ENCODE measurements around the gene OSBPL8.

OSBPL8 gene

DNA sequence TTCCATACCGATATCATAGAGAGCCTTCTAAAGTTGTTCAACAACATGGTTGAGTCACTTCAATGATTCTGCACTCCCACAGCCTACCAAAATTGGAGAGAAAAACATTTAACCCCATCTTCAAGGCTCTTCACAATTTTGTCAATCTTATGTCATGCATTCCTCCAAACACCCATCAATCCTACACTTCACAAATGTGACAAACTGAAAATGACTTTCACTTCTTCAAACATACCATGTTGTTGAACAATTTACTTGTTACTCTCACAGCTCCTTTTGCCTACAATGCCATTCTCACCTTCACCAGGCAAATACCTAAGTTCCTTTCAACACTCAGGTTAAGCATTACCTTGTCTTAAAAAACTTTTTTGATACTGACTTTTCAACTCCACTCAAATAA lies 88.0 kb downstream of the OSBPL8 start:
- DNase-seq (ENCODE audit: low read depth in 1 of 2, low spot score in 1 of 2): no peak

DNA sequence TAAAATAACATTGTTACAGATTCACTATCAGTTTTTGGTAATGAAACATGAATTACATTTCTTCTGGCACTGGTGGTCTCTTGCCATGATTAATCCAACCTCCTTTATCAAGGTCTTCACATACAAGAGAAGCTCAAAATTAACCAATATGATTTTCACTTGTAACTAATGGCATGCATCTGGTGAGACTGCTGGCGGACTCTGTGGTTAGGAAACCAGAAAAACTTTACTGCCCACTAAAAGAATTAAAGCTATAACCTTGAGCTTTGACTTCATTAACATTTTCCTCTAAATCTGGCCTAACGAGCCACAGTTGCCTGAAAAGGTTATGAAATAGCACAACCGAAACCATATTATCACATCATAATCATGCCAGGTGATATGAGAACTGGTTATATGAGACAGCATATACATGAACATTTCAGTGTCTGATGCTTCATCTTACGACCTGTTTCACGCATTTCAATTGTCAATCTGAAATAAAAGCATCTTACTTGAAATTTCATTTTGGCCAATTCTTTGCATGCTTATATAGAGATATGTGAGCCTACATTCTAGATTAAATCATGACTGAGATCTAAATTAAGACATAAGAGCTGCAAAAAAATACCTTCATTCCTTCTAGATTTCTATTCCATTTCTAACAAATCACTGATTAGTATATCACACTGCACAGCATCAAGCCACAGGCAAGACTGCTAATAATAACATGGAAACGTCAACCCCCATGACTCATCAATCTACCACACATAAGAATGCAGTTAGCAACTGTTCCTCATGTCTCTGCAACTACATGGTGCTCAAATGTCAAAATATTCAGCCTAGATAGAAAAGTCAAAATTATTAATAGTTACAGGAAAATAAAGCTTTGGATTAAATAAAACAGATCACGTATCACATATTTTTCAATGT lies 89.3 kb downstream of the OSBPL8 start:
- DNase-seq (ENCODE audit: low read depth in 1 of 2, low spot score in 1 of 2): no peak

GRCh38 chr12:76464631-76465166 lies 94.9 kb downstream of the OSBPL8 start:
- DNase-seq (ENCODE audit: low read depth in 1 of 2, low spot score in 1 of 2): no peak

- DNase-seq (ENCODE audit: low read depth in 1 of 2, low spot score in 1 of 2): no peak
These were observed 96.8 kb downstream of the OSBPL8 start for GRCh38 chr12:76462668-76463224.

DNA sequence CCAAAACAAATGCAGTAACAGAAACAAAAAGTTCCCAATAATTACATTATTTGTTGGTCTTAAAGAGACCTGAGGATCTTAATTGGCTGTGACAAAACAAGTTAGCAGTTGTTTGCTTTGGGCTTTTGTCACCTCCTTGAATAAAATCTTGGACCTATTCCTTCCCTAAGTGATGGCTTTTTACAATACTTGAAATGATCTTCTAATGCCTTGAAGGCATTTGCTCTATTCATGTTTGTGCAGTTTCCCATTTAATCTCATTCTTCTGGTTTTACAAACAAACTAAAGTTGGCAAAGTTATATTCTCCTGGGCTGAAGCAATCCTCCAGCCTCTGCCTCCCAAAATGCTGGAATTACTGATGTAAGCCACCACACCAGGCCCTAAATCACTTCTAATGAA lies 98.8 kb downstream of the OSBPL8 start:
- DNase-seq (ENCODE audit: low read depth in 1 of 2, low spot score in 1 of 2): no peak

DNA sequence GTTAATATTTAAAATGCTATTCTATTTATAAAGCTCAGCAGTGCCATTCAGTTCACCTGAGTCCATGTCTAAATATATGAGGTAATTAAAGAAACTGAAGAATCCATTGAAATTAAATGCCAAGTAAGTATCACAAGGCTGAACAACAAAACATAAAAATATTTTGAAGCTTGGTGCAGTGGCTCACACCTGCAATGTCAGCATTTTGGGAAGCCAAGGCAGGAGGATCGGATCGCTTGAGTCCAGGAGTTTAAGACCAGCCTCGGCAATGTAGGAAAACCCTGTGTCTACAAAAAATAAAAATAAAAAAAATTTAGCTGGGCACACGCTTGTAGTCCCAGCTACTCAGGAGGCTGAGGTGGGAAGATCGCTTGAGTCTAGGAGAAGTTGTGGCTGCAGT lies 101.8 kb downstream of the OSBPL8 start:
- DNase-seq (ENCODE audit: low read depth in 1 of 2, low spot score in 1 of 2): no peak

DNA sequence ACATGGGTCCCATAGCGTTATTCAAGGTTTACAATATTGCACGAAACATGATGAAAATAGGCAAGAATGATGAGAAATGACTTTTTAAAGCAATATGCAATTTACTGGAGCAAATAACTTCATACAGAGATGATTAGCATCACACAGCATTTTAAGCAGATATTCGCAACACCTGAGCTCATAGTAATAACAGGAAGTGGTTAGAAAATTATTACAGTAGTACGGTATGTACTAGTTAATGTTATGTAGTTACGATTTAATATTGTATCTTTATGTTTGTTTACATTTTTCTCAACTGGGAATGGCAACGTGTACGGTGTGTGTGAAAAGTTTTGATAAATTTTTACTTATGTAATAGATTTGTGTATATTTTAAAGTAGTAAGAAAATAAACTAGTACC lies 102.6 kb downstream of the OSBPL8 start:
- DNase-seq (ENCODE audit: low read depth in 1 of 2, low spot score in 1 of 2): no peak

DNA sequence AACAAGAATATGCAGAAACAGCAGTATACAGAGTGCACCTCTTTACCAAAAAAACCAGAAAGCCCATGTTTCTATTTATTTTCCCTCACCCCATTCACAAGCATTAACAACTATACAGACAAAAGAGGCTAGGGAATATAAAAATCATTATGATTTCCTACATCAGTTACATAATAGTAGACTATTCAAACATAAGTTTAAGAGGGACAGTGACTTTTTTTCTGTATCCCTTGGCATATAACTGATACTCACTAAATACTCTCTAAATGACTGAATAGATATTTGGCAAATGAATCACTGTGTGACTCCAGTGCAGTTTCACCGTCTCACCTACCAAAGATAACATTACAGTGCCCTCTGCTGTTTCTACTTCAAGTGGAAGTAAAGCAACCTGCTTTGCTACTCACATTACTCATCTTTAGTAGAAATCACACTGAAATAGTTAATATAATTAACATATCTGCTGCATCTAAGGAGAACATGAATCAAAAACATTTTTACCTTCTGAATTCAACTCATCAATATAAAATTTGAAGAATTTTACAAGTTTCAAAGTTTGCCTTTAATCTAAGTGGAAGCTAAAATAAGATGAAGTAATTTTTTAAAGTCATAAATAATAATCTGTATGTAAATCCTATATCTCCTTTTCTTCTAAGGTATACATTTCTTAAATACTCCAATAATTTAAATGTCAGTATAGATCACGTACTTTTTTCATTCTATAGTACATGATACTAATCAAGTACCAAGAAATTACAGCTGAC lies 103.8 kb downstream of the OSBPL8 start:
- no peak for DNase-seq (ENCODE audit: low read depth in 1 of 2, low spot score in 1 of 2)

GRCh38 chr12:76451528-76451927 lies 108.0 kb downstream of the OSBPL8 start:
- no peak for DNase-seq (ENCODE audit: low read depth in 1 of 2, low spot score in 1 of 2)

DNA sequence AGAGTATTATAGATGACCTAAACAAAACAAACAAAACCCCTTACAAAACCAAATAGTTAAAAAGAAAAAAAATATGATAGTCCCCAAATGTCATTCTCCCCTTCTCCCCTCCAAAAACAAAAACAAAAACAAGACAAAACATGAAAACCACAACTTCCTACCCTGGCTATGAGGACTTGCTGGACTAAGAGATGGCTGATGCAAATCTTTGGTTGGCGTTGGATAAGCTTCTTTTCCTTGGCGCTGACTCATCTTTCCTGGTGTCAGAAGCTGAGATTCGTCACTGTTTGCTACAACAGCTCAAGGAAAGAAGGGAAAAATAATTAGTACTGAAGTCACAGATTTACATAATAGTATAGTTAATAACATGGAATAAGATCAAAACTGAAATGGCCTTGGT lies 108.9 kb downstream of the OSBPL8 start:
- no peak for DNase-seq (ENCODE audit: low read depth in 1 of 2, low spot score in 1 of 2)

DNA sequence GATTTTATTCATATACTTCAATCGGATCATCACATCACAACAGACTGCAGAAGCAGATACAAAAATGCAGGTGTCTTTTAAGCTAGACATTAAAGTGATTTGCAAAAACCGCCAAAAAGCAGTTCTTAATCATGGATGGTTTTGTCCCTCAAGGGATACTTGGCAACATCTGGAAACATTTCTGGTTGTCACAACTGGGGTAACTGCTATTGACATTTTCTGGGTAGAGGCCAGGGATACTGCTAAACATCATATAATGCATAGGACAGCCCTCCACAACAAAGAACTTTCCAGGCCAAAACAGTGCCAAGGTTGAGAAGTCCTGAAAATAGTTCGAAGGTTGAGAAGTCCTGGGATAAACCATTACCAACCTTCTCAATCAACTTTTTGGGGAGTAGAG lies 109.6 kb downstream of the OSBPL8 start:
- DNase-seq (ENCODE audit: low read depth in 1 of 2, low spot score in 1 of 2): no peak

- DNase-seq (ENCODE audit: low read depth in 1 of 2, low spot score in 1 of 2): no peak
These were observed 110.0 kb downstream of the OSBPL8 start for GRCh38 chr12:76449583-76449982.

- DNase-seq (ENCODE audit: low read depth in 1 of 2, low spot score in 1 of 2): no peak
These were observed 110.6 kb downstream of the OSBPL8 start for GRCh38 chr12:76449016-76449415.

DNA sequence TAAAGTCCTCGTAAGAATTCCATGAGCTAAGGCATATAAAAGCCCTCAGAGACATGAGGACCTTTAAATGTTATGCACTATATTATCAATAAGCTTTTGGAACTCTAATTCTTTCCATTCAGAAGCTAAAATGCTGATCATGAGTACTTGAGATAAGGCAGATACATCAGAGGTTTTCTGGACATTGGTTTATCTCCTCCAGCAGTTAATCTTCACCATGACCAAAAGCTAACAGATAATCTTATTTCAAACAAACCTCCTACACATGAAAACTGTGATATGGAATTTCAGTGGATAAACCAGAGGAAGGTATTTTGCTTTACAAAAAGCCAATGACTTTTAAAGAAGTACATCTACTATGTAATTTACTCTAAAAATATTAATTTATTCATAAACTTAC lies 113.5 kb downstream of the OSBPL8 start:
- DNase-seq (ENCODE audit: low read depth in 1 of 2, low spot score in 1 of 2): no peak

GRCh38 chr12:76445462-76445861 lies 114.1 kb downstream of the OSBPL8 start:
- DNase-seq (ENCODE audit: low read depth in 1 of 2, low spot score in 1 of 2): no peak

GRCh38 chr12:76444408-76444984 lies 115.1 kb downstream of the OSBPL8 start:
- no peak for DNase-seq (ENCODE audit: low read depth in 1 of 2, low spot score in 1 of 2)

GRCh38 chr12:76441016-76441415 lies 118.6 kb downstream of the OSBPL8 start:
- DNase-seq (ENCODE audit: low read depth in 1 of 2, low spot score in 1 of 2): no peak

DNA sequence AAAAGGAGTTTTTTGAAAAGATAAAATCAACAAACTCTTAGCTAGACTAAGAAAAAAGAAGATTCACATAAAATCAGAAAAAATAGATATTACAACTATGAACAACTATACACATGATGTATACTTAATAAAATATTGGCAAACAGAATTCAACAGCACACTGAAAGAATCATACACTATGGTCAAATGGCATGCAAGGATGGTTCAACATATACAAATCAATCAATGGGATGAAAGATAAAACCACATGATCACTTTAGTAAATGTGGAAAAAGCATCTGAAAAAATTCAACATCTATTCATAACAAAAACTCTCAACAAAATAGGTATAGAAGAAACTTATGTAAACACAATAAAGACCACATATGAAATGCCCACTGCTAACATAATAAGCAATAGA lies 126.8 kb downstream of the OSBPL8 start:
- no peak for DNase-seq (ENCODE audit: low read depth in 1 of 2, low spot score in 1 of 2)

DNA sequence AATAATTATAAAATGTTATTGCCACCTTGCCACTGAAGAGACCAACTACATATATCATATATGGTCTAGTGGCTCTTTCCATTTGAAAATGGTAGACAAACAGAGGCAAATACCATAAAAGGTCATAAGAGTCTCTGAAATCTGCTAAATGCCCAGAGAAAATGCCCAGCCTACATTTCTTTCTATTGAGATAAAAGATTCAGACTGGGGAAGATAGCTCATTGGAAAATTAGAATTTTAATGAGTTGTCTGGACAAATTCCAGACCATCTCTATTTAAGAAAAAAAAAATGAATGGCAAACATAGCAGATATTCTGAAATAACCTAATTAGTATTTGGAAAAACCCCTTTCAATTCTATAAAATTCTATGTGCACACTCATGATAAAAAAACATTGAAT lies 131.5 kb downstream of the OSBPL8 start:
- DNase-seq (ENCODE audit: low read depth in 1 of 2, low spot score in 1 of 2): no peak

GRCh38 chr12:76426160-76426559 lies 133.4 kb downstream of the OSBPL8 start:
- no peak for DNase-seq (ENCODE audit: low read depth in 1 of 2, low spot score in 1 of 2)

- no peak for DNase-seq (ENCODE audit: low read depth in 1 of 2, low spot score in 1 of 2)
These were observed 134.6 kb downstream of the OSBPL8 start for GRCh38 chr12:76424941-76425340.
